GM21528 (cell line): ENCODE results near the gene SEC24A.
"Not testable (repeated sequence)": the region's sequence is repeated elsewhere in the genome, so short reads cannot be mapped to it uniquely, and the experiment has no call there.

ENCODE experiments used
- ATAC-seq: cut with Tn5 transposase; IDR thresholded peaks from one replicate; pipeline ENCODE4 v1.9.1; 2021; ENCODE audit warnings: mild to moderate bottlenecking, moderate library complexity; ENCODE audit not compliant: unreplicated experiment, low FRiP score

SEC24A gene

DNA sequence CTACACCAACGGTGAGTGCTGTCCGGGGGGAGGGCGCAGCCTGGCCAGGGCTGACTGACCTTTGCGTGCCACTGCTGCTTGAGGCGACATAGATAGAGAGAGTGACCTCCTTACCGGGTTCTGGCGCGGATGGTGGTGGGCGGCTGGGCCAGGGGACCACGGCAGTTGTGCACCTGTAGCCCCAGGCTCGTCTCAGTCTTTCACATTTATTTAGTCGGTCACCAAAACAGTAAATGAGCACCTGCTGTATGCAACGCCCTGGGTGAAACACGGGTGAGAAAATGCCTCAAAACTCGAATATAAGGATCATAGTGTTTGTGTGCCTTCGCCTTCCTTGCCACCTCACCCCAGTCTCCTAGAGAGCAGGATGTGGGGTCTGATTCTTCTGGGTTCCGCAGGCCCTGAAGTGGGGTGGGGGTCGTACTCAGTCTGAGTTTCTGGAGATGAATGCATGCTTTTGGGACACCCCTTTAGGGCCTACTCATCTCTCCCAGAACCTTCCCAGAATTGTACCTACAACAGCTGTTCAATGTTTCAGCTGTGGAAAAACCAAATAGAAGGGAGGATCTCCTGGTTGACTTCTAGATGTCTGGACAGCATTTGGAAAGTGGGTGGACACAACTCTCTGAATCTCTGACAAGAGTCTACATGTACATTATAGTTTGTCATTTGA lies 714 bp downstream of the SEC24A start:
- peak; percentile 14 for ATAC-seq

- not testable (repeated sequence) for ATAC-seq
Observed at GRCh38 chr5:134650660-134651059, 2.1 kb downstream of the SEC24A start.

GRCh38 chr5:134651531-134651930 lies 2.9 kb downstream of the SEC24A start:
- ATAC-seq: no peak

DNA sequence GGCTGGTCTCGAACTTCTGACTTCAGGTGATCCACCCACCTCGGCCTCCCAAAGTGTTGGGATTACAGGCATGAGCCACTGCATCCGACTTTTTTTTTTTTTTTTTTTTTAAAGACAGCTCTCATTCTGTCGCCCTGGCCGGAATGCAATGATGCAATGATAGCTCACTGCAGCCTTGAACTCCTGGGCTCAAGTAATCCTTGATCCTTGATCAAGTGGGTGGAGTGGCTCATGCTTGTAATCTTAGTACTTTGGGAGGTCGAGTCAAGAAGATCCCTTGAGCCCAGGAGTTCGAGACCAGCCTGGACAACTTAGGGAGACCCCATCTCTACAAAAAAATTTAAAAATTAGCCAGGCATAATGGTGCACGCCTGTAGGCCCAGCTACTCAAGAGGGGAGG lies 8.1 kb downstream of the SEC24A start:
- no peak for ATAC-seq

DNA sequence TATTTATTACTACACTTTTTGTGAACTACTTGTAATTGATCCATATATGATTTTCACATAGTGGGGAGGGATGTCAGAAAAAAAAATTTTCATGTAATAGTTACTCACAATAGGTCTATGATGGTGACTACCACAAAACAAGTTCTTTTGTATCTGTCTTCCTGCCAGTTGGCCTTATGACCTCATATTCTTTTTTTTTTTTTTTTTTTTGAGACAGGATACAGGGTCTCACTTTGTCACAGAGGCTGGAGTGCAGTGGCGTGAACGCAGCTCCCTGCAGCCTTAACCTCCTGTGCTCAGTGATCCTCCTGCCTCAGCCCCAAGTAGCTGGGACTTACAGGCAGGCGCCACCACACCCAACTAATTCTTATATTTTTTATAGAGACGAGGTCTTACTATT lies 10.9 kb downstream of the SEC24A start:
- ATAC-seq: no peak

DNA sequence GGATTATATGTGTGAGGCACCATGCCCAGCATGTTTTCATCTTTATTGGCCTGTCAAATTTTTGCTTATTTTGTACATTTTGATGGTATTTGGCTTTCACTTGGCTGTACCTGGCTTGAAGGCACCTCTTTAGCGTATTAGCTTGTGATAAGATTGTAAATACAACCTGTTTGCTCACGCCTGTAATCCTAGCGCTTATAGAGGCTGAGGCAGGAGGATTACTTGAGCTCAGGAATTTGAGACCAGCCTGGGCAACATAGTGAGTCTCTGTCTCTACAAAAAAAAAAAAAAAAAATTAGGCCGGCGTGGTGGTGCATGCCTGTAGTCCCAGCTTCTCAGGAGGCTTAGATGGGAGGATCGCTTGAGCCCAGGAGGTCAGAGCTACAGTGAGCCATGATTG lies 11.3 kb downstream of the SEC24A start:
- ATAC-seq: no peak

GRCh38 chr5:134662971-134663370 lies 14.4 kb downstream of the SEC24A start:
- no peak for ATAC-seq

DNA sequence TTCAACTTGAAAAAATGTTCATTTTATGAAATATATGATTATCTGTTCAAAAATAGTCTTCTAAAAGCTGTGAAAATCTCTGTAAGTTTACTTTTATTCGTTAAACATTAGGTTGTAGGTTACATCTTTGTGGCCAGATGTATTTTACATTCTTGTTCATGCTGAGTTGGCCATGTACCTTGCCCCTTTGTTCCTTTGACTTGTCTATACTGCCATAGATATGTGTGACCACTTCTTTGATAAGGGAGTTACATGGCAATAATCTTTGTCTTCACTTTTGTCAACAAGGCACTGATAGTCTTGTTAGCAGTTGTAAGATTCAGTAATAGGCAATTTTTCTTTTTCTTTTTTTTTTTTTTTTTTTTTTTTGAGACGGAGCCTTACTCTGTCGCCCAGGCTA lies 15.9 kb downstream of the SEC24A start:
- ATAC-seq: no peak

DNA sequence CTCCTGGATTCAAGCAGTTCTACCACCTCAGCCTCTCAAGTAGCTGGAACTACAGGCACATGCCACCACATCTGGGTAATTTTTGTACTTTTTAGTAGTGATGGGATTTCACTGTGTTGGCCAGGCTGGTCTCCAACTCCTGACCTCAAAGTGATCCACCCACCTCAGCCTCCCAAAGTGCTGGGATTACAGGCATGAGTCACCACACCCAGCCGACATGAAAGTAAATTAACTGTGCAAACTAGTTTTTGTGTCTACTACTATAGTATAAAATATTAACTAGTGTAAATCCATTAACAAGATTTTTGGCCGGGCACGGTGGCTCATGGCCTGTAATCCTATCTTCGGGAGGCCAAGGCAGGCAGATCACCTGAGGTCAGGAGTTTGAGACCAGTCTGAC lies 25.0 kb downstream of the SEC24A start:
- not testable (repeated sequence) for ATAC-seq

GRCh38 chr5:134677357-134677756 lies 28.8 kb downstream of the SEC24A start:
- not testable (repeated sequence) for ATAC-seq

DNA sequence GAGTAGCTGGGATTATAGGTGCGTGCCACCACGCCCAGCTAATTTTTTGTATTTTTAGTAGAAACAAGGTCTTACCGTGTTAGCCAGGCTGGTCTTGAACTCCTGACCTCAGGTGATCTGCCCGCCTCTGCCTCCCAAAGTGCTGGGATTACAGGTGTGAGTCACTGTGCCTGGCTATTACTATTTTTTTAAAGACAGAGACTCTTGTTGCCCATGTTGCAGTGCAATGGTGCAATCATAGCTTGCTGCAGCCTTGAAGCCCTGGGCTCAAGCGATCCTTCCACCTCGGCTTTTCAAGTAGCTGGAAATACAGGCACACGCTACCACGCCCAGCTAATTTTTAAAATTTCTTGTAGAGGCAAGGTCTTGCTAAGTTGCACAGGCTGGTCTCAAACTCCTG lies 41.6 kb downstream of the SEC24A start:
- ATAC-seq: not testable (repeated sequence)

GRCh38 chr5:134692722-134693121 lies 44.1 kb downstream of the SEC24A start:
- ATAC-seq: no peak

DNA sequence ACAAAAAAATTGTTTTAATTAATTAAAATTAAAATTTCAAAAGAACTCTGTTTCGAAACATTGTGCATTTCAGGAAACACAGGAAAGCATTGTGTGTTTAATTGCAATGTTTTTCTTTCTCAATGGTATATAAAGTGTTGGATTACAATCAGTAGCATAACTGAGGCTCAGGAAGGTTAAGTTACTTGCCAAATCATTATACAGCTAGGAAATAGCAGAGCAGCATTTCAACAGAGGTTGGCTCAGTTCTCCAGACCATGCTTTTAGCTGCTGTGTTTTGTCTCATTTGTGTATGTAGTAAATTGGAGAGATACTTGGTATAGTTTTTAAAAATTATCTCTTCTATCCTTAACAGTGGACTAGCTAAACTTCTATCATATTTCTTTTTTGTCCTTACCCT lies 59.7 kb downstream of the SEC24A start:
- ATAC-seq: no peak

DNA sequence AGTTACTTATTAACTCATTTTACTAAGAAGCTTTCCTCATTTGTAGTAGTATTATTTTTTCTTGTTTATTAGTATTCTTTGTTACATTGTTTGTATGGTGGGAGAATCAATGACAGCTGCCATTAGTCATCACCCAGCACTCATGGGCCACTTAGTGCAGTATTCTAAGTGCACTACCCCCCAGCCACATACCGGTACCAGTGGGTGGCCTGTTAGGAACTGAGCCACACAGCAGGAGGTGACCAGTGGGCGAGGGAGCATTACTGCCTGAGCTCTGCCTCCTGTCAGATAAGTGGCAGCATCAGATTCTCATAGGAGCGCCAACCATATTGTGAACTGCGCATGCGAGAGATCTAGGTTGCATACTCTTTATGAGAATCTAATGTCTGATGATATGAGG lies 65.5 kb downstream of the SEC24A start:
- no peak for ATAC-seq

GRCh38 chr5:134714541-134714940 lies 66.0 kb downstream of the SEC24A start:
- no peak for ATAC-seq

DNA sequence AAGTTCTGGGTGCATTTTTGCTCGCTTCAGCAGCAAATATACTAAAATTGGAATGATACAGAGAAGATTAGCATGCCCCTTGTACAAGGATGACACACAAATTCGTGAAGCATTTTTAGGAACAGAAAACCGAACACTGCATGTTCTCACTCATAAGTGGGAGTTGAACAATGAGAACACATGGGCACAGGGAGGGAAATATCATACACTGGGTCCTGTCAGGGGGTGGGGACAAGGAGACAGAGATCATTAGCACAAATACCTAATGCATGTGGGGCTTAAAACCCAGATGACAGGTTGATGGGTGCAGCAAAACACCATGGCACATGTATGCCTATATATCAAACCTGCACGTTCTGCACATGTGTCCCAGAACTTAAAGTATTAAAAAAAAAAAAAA lies 66.9 kb downstream of the SEC24A start:
- not testable (repeated sequence) for ATAC-seq

DNA sequence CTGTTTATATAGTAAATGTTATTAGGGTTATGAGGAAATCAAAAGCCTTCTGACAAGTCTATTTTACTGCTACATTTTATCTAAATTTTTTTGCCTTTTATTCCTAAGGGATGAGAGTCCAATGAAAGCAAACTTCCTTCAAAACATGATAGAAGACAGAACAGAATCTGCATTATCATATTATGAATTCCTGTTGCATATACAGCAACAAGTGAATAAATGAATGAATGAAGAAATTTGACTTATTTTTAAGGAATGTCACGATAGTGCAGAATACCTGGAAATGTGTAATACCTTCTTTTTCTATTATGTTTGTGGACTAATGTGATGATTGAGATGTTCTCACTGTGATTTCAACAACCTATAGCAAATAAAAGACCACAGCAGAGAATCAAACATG lies 76.3 kb downstream of the SEC24A start:
- no peak for ATAC-seq

GRCh38 chr5:134732819-134733218 lies 84.2 kb downstream of the SEC24A start:
- ATAC-seq: no peak

DNA sequence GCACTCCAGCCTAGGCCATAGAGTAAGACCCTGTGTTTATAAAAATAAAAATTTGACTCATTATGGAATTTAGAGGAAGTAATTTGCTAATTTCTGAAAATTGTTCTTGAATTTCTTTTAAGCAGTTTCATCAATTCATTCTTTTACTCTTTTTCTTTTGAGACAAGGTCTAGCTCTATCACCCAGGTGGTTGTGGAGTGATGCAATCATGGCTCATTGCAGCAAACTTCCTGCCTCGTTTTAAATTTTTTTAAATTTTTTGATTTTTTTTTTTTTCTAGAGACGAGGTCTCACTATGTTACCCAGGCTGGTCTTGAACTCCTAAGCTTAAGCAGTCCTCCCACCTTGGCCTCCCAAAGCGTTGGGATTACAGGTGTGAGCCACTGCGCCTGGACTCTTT lies 86.7 kb downstream of the SEC24A start:
- no peak for ATAC-seq

DNA sequence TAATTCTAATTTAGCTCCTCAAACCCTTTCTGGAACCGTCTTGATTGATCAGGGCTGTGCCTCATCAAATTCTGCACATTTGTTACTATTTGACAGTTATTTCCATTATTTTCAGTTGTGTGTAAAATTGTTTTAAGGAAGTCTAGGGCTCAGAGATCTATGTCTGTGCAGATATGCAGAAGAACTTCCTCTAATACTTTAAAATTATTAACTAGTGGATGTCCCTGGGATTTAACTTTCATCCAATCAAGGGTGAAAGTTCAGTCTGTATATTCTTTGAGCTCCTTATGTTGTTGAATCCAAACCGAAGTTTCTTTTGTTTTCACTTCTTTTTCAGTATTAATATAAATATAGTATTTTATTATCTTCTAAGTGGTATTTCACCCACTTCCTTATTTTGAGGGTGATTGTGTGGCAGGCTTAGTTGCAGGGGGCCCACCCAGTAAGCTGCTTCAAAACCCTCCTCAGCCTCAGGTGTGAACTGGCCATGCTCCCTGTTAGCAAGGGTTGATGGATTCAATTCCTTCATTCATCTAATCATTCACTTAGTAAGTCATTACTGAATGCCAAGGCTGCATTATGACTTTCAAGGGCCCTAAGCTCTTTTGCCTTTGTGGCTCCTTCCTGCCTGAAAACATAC lies 87.7 kb downstream of the SEC24A start:
- ATAC-seq: no peak

DNA sequence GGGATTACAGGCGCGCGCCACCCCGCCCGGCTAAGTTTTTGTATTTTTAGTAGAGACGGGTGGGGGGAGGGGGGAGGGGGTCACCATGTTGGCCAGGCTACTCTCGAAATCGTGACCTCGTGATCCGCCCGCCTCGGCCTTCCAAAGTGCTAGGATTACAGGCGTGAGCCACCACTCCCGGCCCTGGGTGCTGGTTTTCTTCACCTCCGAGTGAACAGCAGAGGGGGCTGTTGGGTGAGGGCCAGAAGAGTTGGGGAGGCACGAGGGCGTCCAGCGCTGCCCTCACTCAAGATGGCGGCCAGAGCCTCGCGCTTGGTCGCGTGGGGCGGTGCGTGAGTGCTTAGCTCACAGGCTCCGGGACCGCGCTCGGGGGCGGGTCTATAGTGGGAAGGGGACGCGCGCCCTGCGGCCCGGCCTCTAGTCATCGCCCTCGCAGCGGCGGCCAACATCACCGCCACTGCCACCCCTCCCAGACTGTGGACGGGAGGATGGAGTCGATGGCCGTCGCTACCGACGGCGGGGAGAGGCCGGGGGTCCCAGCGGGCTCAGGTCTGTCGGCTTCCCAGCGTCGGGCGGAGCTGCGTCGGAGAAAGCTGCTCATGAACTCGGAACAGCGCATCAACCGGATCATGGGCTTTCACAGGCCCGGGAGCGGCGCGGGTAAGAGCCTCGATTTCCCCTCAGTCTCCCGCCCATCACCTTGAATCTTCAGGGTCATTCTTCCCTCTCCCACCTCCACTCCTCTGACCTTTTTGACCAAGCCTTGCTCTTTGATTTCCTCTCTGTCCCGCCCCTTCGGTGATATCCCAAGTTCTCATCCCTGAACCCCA lies 89.8 kb downstream of the SEC24A start, which contains the start of gene CAMLG:
TSS of gene CAMLG (plus strand) at position 416 of the 830 bp plus-strand sequence. CDS start at position 489, 73 bp downstream.
- peak; percentile 87 for ATAC-seq
